Measurements from ENCODE around the gene ZNRF3.
"Not testable (repeated sequence)": the region's sequence is repeated elsewhere in the genome, so short reads cannot be mapped to it uniquely, and the experiment has no call there.

Gene ZNRF3

GRCh38 chr22:29031227-29032011, 148.0 kb downstream of the ZNRF3 start:
- no peak for DNase-seq (ENCODE audit: low read depth in 2 of 3, low spot score in 2 of 3)

- DNase-seq (ENCODE audit: low read depth in 2 of 3, low spot score in 2 of 3), result no peak
These were observed 148.7 kb downstream of the ZNRF3 start for GRCh38 chr22:29032014-29032475.

GRCh38 chr22:29032584-29032983, 149.2 kb downstream of the ZNRF3 start:
- DNase-seq (ENCODE audit: low read depth in 2 of 3, low spot score in 2 of 3), result no peak

GRCh38 chr22:29037340-29037932, 154.1 kb downstream of the ZNRF3 start:
- DNase-seq (ENCODE audit: low read depth in 2 of 3, low spot score in 2 of 3), result no peak

GRCh38 chr22:29039148-29039547, 155.8 kb downstream of the ZNRF3 start:
- DNase-seq (ENCODE audit: low read depth in 2 of 3, low spot score in 2 of 3), result no peak

GRCh38 chr22:29039684-29040083, 156.3 kb downstream of the ZNRF3 start:
- not testable (repeated sequence) for DNase-seq (ENCODE audit: low read depth in 2 of 3, low spot score in 2 of 3)

- DNase-seq (ENCODE audit: low read depth in 2 of 3, low spot score in 2 of 3), result peak in 2 of 3 experiments; percentile 12 to 40
These were observed 157.3 kb downstream of the ZNRF3 start for GRCh38 chr22:29040385-29041275.

- no peak for DNase-seq (ENCODE audit: low read depth in 2 of 3, low spot score in 2 of 3)
These were observed 158.0 kb downstream of the ZNRF3 start for GRCh38 chr22:29041408-29041807.

- DNase-seq (ENCODE audit: low read depth in 2 of 3, low spot score in 2 of 3), result no peak
These were observed 160.7 kb downstream of the ZNRF3 start for GRCh38 chr22:29043906-29044575.

- DNase-seq (ENCODE audit: low read depth in 2 of 3, low spot score in 2 of 3), result no peak
These were observed 161.3 kb downstream of the ZNRF3 start for GRCh38 chr22:29044657-29045176.

- no peak for DNase-seq (ENCODE audit: low read depth in 2 of 3, low spot score in 2 of 3)
These were observed 165.7 kb downstream of the ZNRF3 start for GRCh38 chr22:29048822-29049654.

GRCh38 chr22:29049655-29050263, 166.4 kb downstream of the ZNRF3 start:
- no peak for DNase-seq (ENCODE audit: low read depth in 2 of 3, low spot score in 2 of 3)

- DNase-seq (ENCODE audit: low read depth in 2 of 3, low spot score in 2 of 3), result no peak
These were observed 167.1 kb downstream of the ZNRF3 start for GRCh38 chr22:29050457-29050856.

- no peak for DNase-seq (ENCODE audit: low read depth in 2 of 3, low spot score in 2 of 3)
These were observed 169.8 kb downstream of the ZNRF3 start for GRCh38 chr22:29053048-29053702.

- DNase-seq (ENCODE audit: low read depth in 2 of 3, low spot score in 2 of 3), result no peak
These were observed 170.9 kb downstream of the ZNRF3 start for GRCh38 chr22:29054251-29054767.

- no peak for DNase-seq (ENCODE audit: low read depth in 2 of 3, low spot score in 2 of 3)
These were observed 171.9 kb downstream of the ZNRF3 start for GRCh38 chr22:29055192-29055830.

- no peak for DNase-seq (ENCODE audit: low read depth in 2 of 3, low spot score in 2 of 3)
These were observed 173.1 kb downstream of the ZNRF3 start for GRCh38 chr22:29056472-29056871.

- DNase-seq (ENCODE audit: low read depth in 2 of 3, low spot score in 2 of 3), result no peak
These were observed 177.0 kb downstream of the ZNRF3 start for GRCh38 chr22:29060251-29060869.
